A549 treated with CpdA at 1 μM for 4 hours (cell line): Measurements from ENCODE around the gene GIMD1. TPM values are rescaled to one million over a fixed set of nuclear protein-coding genes. Genes with fewer than 3 reads are reported as not detected.

Source experiments
- total RNA-seq: library from RNA; stranded (reverse); fragments of 200-300 nt; extraction: Qiagen RNA extraction; gene quantifications from 5 replicates; pipeline ENCODE4 v1.2.3, GENCODE V29; 2022; ENCODE audit warnings: low read depth

Gene GIMD1
- total RNA-seq, result not detected in 5 replicates

GRCh38 chr4:106368678-106369077, at the start of gene GIMD1:
Gene GIMD1 (minus strand): TSS chr4:106368778. CDS start chr4:106367435, 1,343 bp downstream.

GRCh38 chr4:106315968-106316772, 52.4 kb downstream of the GIMD1 start, which contains the start of the genes AIMP1 and TBCK:
Gene AIMP1 (plus strand): TSS chr4:106316550. CDS start chr4:106325010, 8,460 bp downstream.
Gene TBCK (minus strand): TSS chr4:106316209. CDS start chr4:106308960, 7,249 bp downstream.

Other genes starting within 250 kb of the GIMD1 start
- 2.7 to 3.4 TPM (median 3.1 TPM) in 5 replicates for gene TBCK, start 52.6 kb downstream of the GIMD1 start, total RNA-seq
- gene AIMP1, start 52.2 kb downstream of the GIMD1 start, total RNA-seq, result 43.8 to 48.9 TPM (median 45.7 TPM) in 5 replicates